H1 (cell line): Measurements from ENCODE around the gene KLHDC7B. TPM values are rescaled to one million over a fixed set of nuclear protein-coding genes. Genes with fewer than 3 reads are reported as not detected.

Experiments
- CTCF ChIA-PET: fragments of 300-600 bp; sonication (Branson Sonifier 250); formaldehyde crosslinking; loops from one replicate; lab custom pipeline; 2021; ENCODE audit not compliant: partially characterized antibody; lab: Charles Lee
- POLR2A ChIA-PET: fragments of 300-600 bp; sonication (Branson Sonifier 250); formaldehyde crosslinking; loops from one replicate; lab custom pipeline; 2021; ENCODE audit warnings: inconsistent platforms; ENCODE audit not compliant: partially characterized antibody; lab: Charles Lee
- DNase-seq, 2 experiments: peaks; one replicate each; pipeline versions ENCODE4 v3.0.0 to v3.0.0-alpha.2; 2010 to 2022; ENCODE audit warnings: low spot score in 2 of 2, low read depth in 1 of 2, mixed read lengths in 1 of 2
- FAIRE-seq: peaks from 2 replicates; lab custom pipeline; 2011; peaks lifted over from hg19 to GRCh38; lab: Jason Lieb, UNC
- H2AFZ ChIP-seq: 2 replicates; pipeline ENCODE4 v1.8.1; 2012; ENCODE audit warnings: low read length, inconsistent platforms
- H2AK5ac ChIP-seq: 2 replicates; pipeline ENCODE4 v1.6.1; 2013; ENCODE audit warnings: low read depth, low read length
- H2BK120ac ChIP-seq: replicated peaks from 2 replicates; pipeline ENCODE3; 2013; ENCODE audit warnings: low read depth, low read length, inconsistent platforms
- H2BK12ac ChIP-seq: 2 replicates; pipeline ENCODE4 v1.6.1; 2013; ENCODE audit warnings: low read depth, low read length
- H2BK15ac ChIP-seq: 2 replicates; pipeline ENCODE4 v1.6.1; 2013; ENCODE audit warnings: low read length
- H2BK20ac ChIP-seq: 2 replicates; pipeline ENCODE4 v1.6.1; 2013; ENCODE audit warnings: low read length
- H2BK5ac ChIP-seq: 2 replicates; pipeline ENCODE4 v1.6.1; 2013; ENCODE audit warnings: low read depth, low read length
- H3K14ac ChIP-seq: 2 replicates; pipeline ENCODE4 v1.6.1; 2013; ENCODE audit warnings: inconsistent platforms; ENCODE audit not compliant: insufficient read length
- H3K18ac ChIP-seq: 2 replicates; pipeline ENCODE4 v1.6.1; 2013; ENCODE audit warnings: low read length; ENCODE audit errors: extremely low read depth
- H3K23ac ChIP-seq: 2 replicates; pipeline ENCODE4 v1.6.1; 2013; ENCODE audit warnings: inconsistent platforms; ENCODE audit not compliant: insufficient read length
- H3K23me2 ChIP-seq: 2 replicates; pipeline ENCODE4 v1.6.1; 2013; ENCODE audit warnings: low read depth, low read length
- H3K27ac ChIP-seq: 2 replicates; pipeline ENCODE4 v1.6.1; 2011; ENCODE audit warnings: low read depth, low read length, inconsistent platforms
- H3K27me3 ChIP-seq, 4 experiments: replicated peaks in 1 of 4; 1 replicate in 1 of 4; 2 replicates in 3 of 4; pipeline versions ENCODE4 v1.6.1 to v1.8.1; 2011 to 2013; ENCODE audit warnings: low read length in 3 of 4, mild to moderate bottlenecking in 3 of 4, inconsistent platforms in 2 of 4, mixed read lengths in 2 of 4, moderate library complexity in 1 of 4; ENCODE audit not compliant: control insufficient read depth in 3 of 4, insufficient read depth in 3 of 4; ENCODE audit errors: extremely low read depth in 1 of 4
- H3K36me3 ChIP-seq, 4 experiments: 2 replicates each; pipeline versions ENCODE4 v1.6.1 to v1.8.1; 2011 to 2013; ENCODE audit warnings: mild to moderate bottlenecking in 4 of 4, low read length in 3 of 4, moderate library complexity in 2 of 4, control low read depth in 1 of 4, inconsistent platforms in 1 of 4; ENCODE audit not compliant: insufficient read depth in 4 of 4, control insufficient read depth in 2 of 4
- H3K4ac ChIP-seq: replicated peaks from 2 replicates; pipeline ENCODE3; 2013; ENCODE audit warnings: low read length, low read depth, mixed read lengths, inconsistent platforms; ENCODE audit not compliant: insufficient read length
- H3K4me1 ChIP-seq, 4 experiments: replicated peaks in 1 of 4; 1 replicate in 1 of 4; 2 replicates in 3 of 4; pipeline versions ENCODE4 v1.6.1 to v1.8.1; 2011 to 2013; ENCODE audit warnings: low read length in 3 of 4, inconsistent platforms in 2 of 4, mixed read lengths in 1 of 4; ENCODE audit not compliant: insufficient read depth in 4 of 4, control insufficient read depth in 3 of 4
- H3K4me2 ChIP-seq, 2 experiments: 2 replicates each; pipeline versions ENCODE4 v1.6.1 to v1.8.1; 2011 to 2013; ENCODE audit warnings: low read depth in 2 of 2, low read length in 2 of 2, control low read depth in 1 of 2, inconsistent platforms in 1 of 2, mild to moderate bottlenecking in 1 of 2; ENCODE audit not compliant: insufficient read depth in 1 of 2
- H3K4me3 ChIP-seq, 4 experiments: fragments of 200-600, 300-600 bp in 1 of 4; sonication (generic), shearing (Covaris generic), sonication (Bioruptor Twin) in 1 of 4; 2 replicates each; pipeline versions ENCODE4 v1.5.1 to v1.8.1; 2011 to 2016; ENCODE audit warnings: low read length in 4 of 4, low read depth in 3 of 4, control low read depth in 2 of 4, inconsistent platforms in 2 of 4, mild to moderate bottlenecking in 2 of 4, mixed read lengths in 1 of 4, moderate library complexity in 1 of 4; ENCODE audit not compliant: insufficient read depth in 2 of 4; ENCODE audit errors: extremely low read depth in 1 of 4
- H3K56ac ChIP-seq: replicated peaks from 2 replicates; pipeline ENCODE3; 2013; ENCODE audit warnings: low read depth, mild to moderate bottlenecking, mixed read lengths, low read length, inconsistent platforms; ENCODE audit not compliant: insufficient read length
- H3K79me1 ChIP-seq: 2 replicates; pipeline ENCODE4 v1.6.1; 2013; ENCODE audit warnings: low read depth, low read length, control low read depth
- H3K79me2 ChIP-seq, 2 experiments: 2 replicates each; pipeline versions ENCODE4 v1.6.1 to v1.8.1; 2012 to 2013; ENCODE audit warnings: low read length in 2 of 2, mild to moderate bottlenecking in 2 of 2, inconsistent platforms in 1 of 2; ENCODE audit not compliant: insufficient read depth in 2 of 2, control insufficient read depth in 1 of 2
- H3K9ac ChIP-seq, 4 experiments: replicated peaks in 1 of 4; 1 replicate in 1 of 4; 2 replicates in 3 of 4; pipeline versions ENCODE4 v1.6.1 to v1.8.1; 2011 to 2013; ENCODE audit warnings: low read depth in 3 of 4, low read length in 3 of 4, control low read depth in 2 of 4, mild to moderate bottlenecking in 2 of 4, moderate library complexity in 2 of 4, inconsistent platforms in 1 of 4; ENCODE audit errors: extremely low read depth in 1 of 4
- H3K9me3 ChIP-seq, 2 experiments: 2 replicates each; pipeline versions ENCODE4 v1.6.1 to v1.8.1; 2012 to 2013; ENCODE audit warnings: mild to moderate bottlenecking in 2 of 2, moderate library complexity in 2 of 2, control low read depth in 1 of 2, inconsistent platforms in 1 of 2, low read depth in 1 of 2, low read length in 1 of 2, mixed read lengths in 1 of 2; ENCODE audit not compliant: insufficient read depth in 2 of 2
- H4K20me1 ChIP-seq, 2 experiments: replicated peaks in 1 of 2; 2 replicates each; pipeline versions ENCODE3 to v1.8.1; 2011 to 2013; ENCODE audit warnings: inconsistent platforms in 2 of 2, low read length in 2 of 2, mild to moderate bottlenecking in 1 of 2; ENCODE audit not compliant: insufficient read depth in 2 of 2, control insufficient read depth in 1 of 2
- H4K5ac ChIP-seq: 2 replicates; pipeline ENCODE4 v1.6.1; 2013; ENCODE audit warnings: low read length, low read depth, mixed read lengths, inconsistent platforms; ENCODE audit not compliant: insufficient read length
- H4K8ac ChIP-seq: 2 replicates; pipeline ENCODE4 v1.8.0; 2013; ENCODE audit warnings: mild to moderate bottlenecking, moderate library complexity, low read length, inconsistent platforms; ENCODE audit not compliant: insufficient read depth; ENCODE audit errors: extremely low read depth
- H4K91ac ChIP-seq: replicated peaks from 2 replicates; pipeline ENCODE3; 2013; ENCODE audit warnings: low read length, mixed read lengths, inconsistent platforms; ENCODE audit not compliant: insufficient read length
- EP300 ChIP-seq, 2 experiments: IDR thresholded peaks; 1 replicate in 1 of 2; 2 replicates in 1 of 2; pipeline ENCODE4 v1.6.1; 2011 to 2012; ENCODE audit warnings: low read depth in 2 of 2, low read length in 2 of 2, mild to moderate bottlenecking in 2 of 2, borderline replicate concordance in 1 of 2, inconsistent platforms in 1 of 2, moderate library complexity in 1 of 2
- FOSL1 ChIP-seq: IDR thresholded peaks from 2 replicates; pipeline ENCODE4 v1.6.1; 2011; ENCODE audit warnings: mild to moderate bottlenecking, low read depth, low read length, moderate library complexity; ENCODE audit not compliant: insufficient read depth
- HDAC6 ChIP-seq: IDR thresholded peaks from one replicate; pipeline ENCODE4 v1.7.1; 2012; ENCODE audit warnings: low read depth, mild to moderate bottlenecking, inconsistent platforms, low read length, moderate library complexity
- NANOG ChIP-seq: IDR thresholded peaks from 2 replicates; pipeline ENCODE4 v1.6.1; 2011; ENCODE audit warnings: low read length, low read depth, mild to moderate bottlenecking, inconsistent platforms; ENCODE audit not compliant: insufficient read depth, poor library complexity, severe bottlenecking
- NRF1 ChIP-seq: IDR thresholded peaks from 2 replicates; pipeline ENCODE4 v1.6.1; 2011; ENCODE audit warnings: mild to moderate bottlenecking, low read depth, low read length, improper control_type of control experiment
- RBBP5 ChIP-seq: IDR thresholded peaks from 2 replicates; pipeline ENCODE4 v1.7.1; 2012; ENCODE audit warnings: low read depth, mild to moderate bottlenecking, inconsistent platforms, low read length, moderate library complexity, borderline replicate concordance
- RFX5 ChIP-seq: IDR thresholded peaks from 2 replicates; pipeline ENCODE4 v1.6.1; 2011; ENCODE audit warnings: low read depth, low read length, improper control_type of control experiment, borderline replicate concordance
- SIN3A ChIP-seq, 2 experiments: IDR thresholded peaks in 1 of 2; conservative IDR thresholded peaks in 1 of 2; 2 replicates each; pipeline ENCODE4 v1.6.1; 2011 to 2012; ENCODE audit warnings: low read length in 2 of 2, improper control_type of control experiment in 1 of 2, low read depth in 1 of 2, mild to moderate bottlenecking in 1 of 2
- TAF7 ChIP-seq: optimal IDR thresholded peaks from 2 replicates; pipeline ENCODE3; 2011; ENCODE audit warnings: low read depth, mild to moderate bottlenecking, inconsistent platforms, low read length, moderate library complexity, borderline replicate concordance
- TEAD4 ChIP-seq: IDR thresholded peaks from 2 replicates; pipeline ENCODE4 v1.6.1; 2012; ENCODE audit warnings: low read depth, low read length, inconsistent platforms, mixed read lengths
- USF2 ChIP-seq: IDR thresholded peaks from 2 replicates; pipeline ENCODE4 v1.6.1; 2011; ENCODE audit warnings: low read length, improper control_type of control experiment
- YY1 ChIP-seq: IDR thresholded peaks from 2 replicates; pipeline ENCODE4 v1.6.1; 2011; ENCODE audit warnings: low read depth, mild to moderate bottlenecking, low read length
- WGBS, 2 experiments: shearing (Covaris generic) in 1 of 2; methylation state at CpG; one replicate each; pipeline versions ENCODE4 v1.1.6 to v1.1.7; 2013 to 2015; ENCODE audit warnings: low lambda C conversion rate in 2 of 2, mixed read lengths in 2 of 2, inconsistent platforms in 1 of 2, low coverage in 1 of 2, missing lambda C conversion rate in 1 of 2; ENCODE audit not compliant: insufficient replicate concordance in 2 of 2, insufficient coverage in 1 of 2, insufficient read length in 1 of 2; ENCODE audit errors: extremely low coverage in 1 of 2, missing lambda C conversion rate in 1 of 2; 5-methylcytosine and 5-hydroxymethylcytosine counted together
- polyA plus RNA-seq, 7 experiments: library from polyadenylated mRNA; depleted of rRNA in 3 of 7; stranded (reverse) in 5 of 7; unstranded in 2 of 7; fragments of >200 nt in 5 of 7; fragments of 200-250 nt in 2 of 7; gene quantifications; 1 replicate in 5 of 7; 2 replicates in 1 of 7; 4 replicates in 1 of 7; pipeline versions ENCODE4 v1.2.1 to v1.2.3, GENCODE V29; 2011 to 2013; ENCODE audit warnings: missing spikeins in 2 of 7, mixed read lengths in 2 of 7
- total RNA-seq: library from RNA; stranded (reverse); fragmentation: NEBNext Ultra II Directional; extraction: Animal tissue kit (Norgen Biotek cat#: 25700); gene quantifications from 2 replicates; pipeline ENCODE4 v1.2.1, GENCODE V29; 2021

KLHDC7B gene
- total and polyA plus RNA-seq, 2 of the 8 experiments (the other 6 are each of a cell fraction or from before 2014, with no cell fraction given) = not detected

GRCh38 chr22:50570861-50571260 lies 25.2 kb downstream of the KLHDC7B start:
- Histone ChIP-seq H3K4me1 (no peaks in the 10 kb centered on the region), H3K4me3 (no peak overlapping the region), H2BK15ac (no peak overlapping the region), H3K79me2 (no peaks in the 10 kb centered on the region), H2BK20ac (no peak overlapping the region), H3K56ac (no peak overlapping the region), H3K4ac (no peak overlapping the region), H2AFZ (no peak overlapping the region), H3K23me2 (no peaks in the 10 kb centered on the region), H3K18ac (no peak overlapping the region), H3K9ac (no peak overlapping the region), H3K36me3 (peaks cover 12 to 38% (median 29%) of the 10 kb centered on the region in 4 experiments; a peak in 7 of 8 replicates), H3K9me3 (no peaks in the 10 kb centered on the region), H3K27ac (no peak overlapping the region), H3K23ac (no peak overlapping the region), H4K91ac (no peak overlapping the region), H2BK12ac (no peak overlapping the region), H2AK5ac (no peak overlapping the region), H2BK120ac (no peak overlapping the region), H4K5ac (no peak overlapping the region), H2BK5ac (no peak overlapping the region), H4K20me1 (peaks cover 4 to 22% of the 10 kb centered on the region in 2 experiments), H3K27me3 (no peaks in the 10 kb centered on the region), H3K14ac (no peak overlapping the region), H3K79me1 (no peaks in the 10 kb centered on the region), H3K4me2 (no peak overlapping the region), H4K8ac (no peak overlapping the region)
- 94% methylated on average over 12 of the region's 12 CpGs; no CpG with 5 or more reads in 1 of the 2 experiments for WGBS, 2 experiments
- no peak for FAIRE-seq
- no peak for DNase-seq
- CTCF ChIA-PET = interaction anchor here (0.6 to 2.3 kb wide), 3 partner anchors 125 to 160 kb away, joined by 3 to 7 read pairs (median 4); no protein-coding TSS in a partner anchor
- POLR2A ChIA-PET = interaction anchor here (2.5 to 3.1 kb wide), 2 partner anchors 8 to 11 kb away, joined by 8 to 10 read pairs; partner anchors contain the start of genes CHKB and CPT1B
- no peak for TF ChIP-seq YY1
- no peak for TF ChIP-seq RBBP5
- TF ChIP-seq NRF1 = no peak
- no peak for TF ChIP-seq TAF7
- TF ChIP-seq TEAD4 = no peak
- no peak for TF ChIP-seq HDAC6
- no peak for TF ChIP-seq NANOG
- TF ChIP-seq FOSL1 = no peak
- no peak for TF ChIP-seq USF2
- no peak for TF ChIP-seq SIN3A (conservative IDR thresholded peaks at IDR 0.05 in 1 of 2, IDR thresholded peaks at IDR 0.05 in 1 of 2; ENCODE audit: low read depth in 1 of 2, low read length in 2 of 2)
- no peak for TF ChIP-seq RFX5
- no peak for TF ChIP-seq EP300 (IDR thresholded peaks at IDR 0.05; ENCODE audit: borderline replicate concordance in 1 of 2, low read depth in 2 of 2, low read length in 2 of 2)
